PFSK-1 (cell line): ENCODE measurements around the gene UVRAG.

ENCODE experiments used
- FOXP2 ChIP-seq: optimal IDR thresholded peaks from 2 replicates; pipeline ENCODE3; 2011; ENCODE audit warnings: borderline replicate concordance, control low read depth, inconsistent platforms; ENCODE audit not compliant: insufficient read depth; ENCODE audit errors: extremely low read length, extremely low read depth
- POLR2AphosphoS5 ChIP-seq: IDR thresholded peaks from 2 replicates; pipeline ENCODE4 v1.6.1; 2012; ENCODE audit warnings: low read depth, mild to moderate bottlenecking, control low read depth, low read length, moderate library complexity
- SIN3A ChIP-seq: IDR thresholded peaks from 2 replicates; pipeline ENCODE4 v1.6.1; 2012; ENCODE audit warnings: mild to moderate bottlenecking, low read length, moderate library complexity, borderline replicate concordance; ENCODE audit not compliant: insufficient read depth
- TAF1 ChIP-seq: IDR thresholded peaks from 2 replicates; pipeline ENCODE4 v1.6.1; 2012; ENCODE audit warnings: low read length, control low read depth, borderline replicate concordance; ENCODE audit not compliant: insufficient read depth
- TF ChIP-seq, protein P1 (sequence below), 2 experiments: IDR thresholded peaks; 2 replicates each; pipeline versions ENCODE4 v1.6.1 to v1.8.0; 2011 to 2012; ENCODE audit warnings: low read depth in 2 of 2, low read length in 2 of 2, control low read depth in 1 of 2, inconsistent platforms in 1 of 2, mild to moderate bottlenecking in 1 of 2, moderate library complexity in 1 of 2; ENCODE audit not compliant: insufficient read depth in 1 of 2

DNA sequence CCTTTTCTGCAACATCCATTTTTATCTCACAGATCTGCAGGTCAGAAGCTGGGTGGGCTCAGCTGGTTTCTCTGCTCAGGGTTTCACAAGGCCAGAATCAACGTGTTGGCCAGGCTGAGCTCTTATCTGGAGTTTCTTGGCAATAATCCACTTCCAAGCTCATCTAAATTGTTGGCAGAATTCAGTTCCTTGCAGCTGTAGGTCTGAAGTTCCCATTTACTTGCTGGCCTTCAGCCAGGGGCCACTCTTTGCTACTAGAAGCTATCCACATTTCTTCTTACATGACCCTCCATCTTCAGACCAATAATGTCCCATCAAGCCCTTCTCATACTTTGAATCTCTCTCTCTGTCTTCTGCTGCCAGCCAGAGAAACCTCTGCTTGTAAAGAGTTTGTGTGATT is 287.8 kb downstream of the UVRAG start:
- TF ChIP-seq TAF1 (no peak), POLR2AphosphoS5 (no peak), SIN3A (no peak), FOXP2 (no peak)
- TF ChIP-seq, protein P1, sequence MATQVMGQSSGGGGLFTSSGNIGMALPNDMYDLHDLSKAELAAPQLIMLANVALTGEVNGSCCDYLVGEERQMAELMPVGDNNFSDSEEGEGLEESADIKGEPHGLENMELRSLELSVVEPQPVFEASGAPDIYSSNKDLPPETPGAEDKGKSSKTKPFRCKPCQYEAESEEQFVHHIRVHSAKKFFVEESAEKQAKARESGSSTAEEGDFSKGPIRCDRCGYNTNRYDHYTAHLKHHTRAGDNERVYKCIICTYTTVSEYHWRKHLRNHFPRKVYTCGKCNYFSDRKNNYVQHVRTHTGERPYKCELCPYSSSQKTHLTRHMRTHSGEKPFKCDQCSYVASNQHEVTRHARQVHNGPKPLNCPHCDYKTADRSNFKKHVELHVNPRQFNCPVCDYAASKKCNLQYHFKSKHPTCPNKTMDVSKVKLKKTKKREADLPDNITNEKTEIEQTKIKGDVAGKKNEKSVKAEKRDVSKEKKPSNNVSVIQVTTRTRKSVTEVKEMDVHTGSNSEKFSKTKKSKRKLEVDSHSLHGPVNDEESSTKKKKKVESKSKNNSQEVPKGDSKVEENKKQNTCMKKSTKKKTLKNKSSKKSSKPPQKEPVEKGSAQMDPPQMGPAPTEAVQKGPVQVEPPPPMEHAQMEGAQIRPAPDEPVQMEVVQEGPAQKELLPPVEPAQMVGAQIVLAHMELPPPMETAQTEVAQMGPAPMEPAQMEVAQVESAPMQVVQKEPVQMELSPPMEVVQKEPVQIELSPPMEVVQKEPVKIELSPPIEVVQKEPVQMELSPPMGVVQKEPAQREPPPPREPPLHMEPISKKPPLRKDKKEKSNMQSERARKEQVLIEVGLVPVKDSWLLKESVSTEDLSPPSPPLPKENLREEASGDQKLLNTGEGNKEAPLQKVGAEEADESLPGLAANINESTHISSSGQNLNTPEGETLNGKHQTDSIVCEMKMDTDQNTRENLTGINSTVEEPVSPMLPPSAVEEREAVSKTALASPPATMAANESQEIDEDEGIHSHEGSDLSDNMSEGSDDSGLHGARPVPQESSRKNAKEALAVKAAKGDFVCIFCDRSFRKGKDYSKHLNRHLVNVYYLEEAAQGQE (IDR thresholded peaks at IDR 0.05; ENCODE audit: insufficient read depth in 1 of 2, low read depth in 2 of 2, low read length in 2 of 2) = no peak
